Left ventricle myocardium superior (tissue), 1 donor: Measurements from ENCODE around the gene MRE11. TPM values are rescaled to one million over a fixed set of nuclear protein-coding genes. Genes with fewer than 3 reads are reported as not detected.

Experiments
- ATAC-seq: fragments of 200-7000 bp; cut with Tn5 transposase; one replicate; pipeline ENCODE4 v1.9.1; 2020; ENCODE audit warnings: mild to moderate bottlenecking, moderate library complexity
- DNase-seq: peaks from one replicate; pipeline ENCODE4 v3.0.0-alpha.2; 2020
- intact Hi-C: fragments of 100-400 bp; cut with micrococcal nuclease; formaldehyde crosslinking; loops from one replicate; pipeline ENCODE4 v1.11.0; 2022
- long read RNA-seq: library from polyadenylated mRNA; unstranded; transcript quantifications from one replicate; pipeline ENCODE4 v2.0.0, GENCODE V29; 2021
- total RNA-seq: library from RNA; stranded (reverse); fragmentation: NEBNext Ultra II Directional; extraction: Animal tissue kit (Norgen Biotek cat#: 25700); gene quantifications from one replicate; pipeline ENCODE4 v1.2.1, GENCODE V29; 2021
- donor health status: DM: no; HTN: yes; CAD: no; lungs with severe emphysema.

Gene MRE11
- total RNA-seq, result 7.4 TPM
- long read RNA-seq, full-length matches to known transcripts, result 10 of 19 reads
- long read RNA-seq, partial matches to known transcripts, result 1 of 19 reads
- long read RNA-seq, other reads (novel, unspliced or antisense), result 8 of 19 reads

GRCh38 chr11:94493281-94494125, at the start of gene MRE11, which contains the start of gene ANKRD49:
Gene MRE11, minus strand, starts transcription at chr11:94493844. Its CDS starts 1,043 bp downstream, at chr11:94492801.
Gene ANKRD49, plus strand, starts transcription at chr11:94493984. Its CDS starts 2,710 bp downstream, at chr11:94496694.
- ATAC-seq (peak; percentile 100), DNase-seq (peak; percentile 97)
- intact Hi-C loops, result loop anchor here (10.0 kb wide), 1 partner anchor 319 kb away; no protein-coding TSS in a partner anchor

DNA sequence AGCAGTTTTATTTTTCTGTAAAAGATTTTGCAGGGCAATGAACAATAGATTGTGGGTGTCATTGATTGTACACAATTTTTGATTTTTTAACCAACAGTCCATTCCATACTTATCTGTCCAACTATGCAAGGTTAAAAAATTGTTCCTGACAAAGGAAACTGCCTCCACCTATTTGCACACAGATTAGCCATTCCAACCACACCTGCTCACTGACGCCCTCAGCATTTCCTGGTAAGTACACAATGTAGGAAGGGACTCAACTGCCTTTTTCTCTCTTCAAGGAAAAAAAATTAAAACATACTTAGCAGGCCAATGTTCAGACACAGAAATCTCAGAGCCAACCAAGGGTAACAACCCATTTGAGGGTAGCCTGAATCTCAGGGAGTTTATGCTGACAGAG, 45.8 kb upstream of the MRE11 start:
- no peak for DNase-seq
- intact Hi-C loops, result no loop called here

GRCh38 chr11:94537031-94537600, 43.5 kb upstream of the MRE11 start:
- no peak for ATAC-seq

More for the DNA sequence above, 45.8 kb upstream of the MRE11 start:
- ATAC-seq, result no peak

DNA sequence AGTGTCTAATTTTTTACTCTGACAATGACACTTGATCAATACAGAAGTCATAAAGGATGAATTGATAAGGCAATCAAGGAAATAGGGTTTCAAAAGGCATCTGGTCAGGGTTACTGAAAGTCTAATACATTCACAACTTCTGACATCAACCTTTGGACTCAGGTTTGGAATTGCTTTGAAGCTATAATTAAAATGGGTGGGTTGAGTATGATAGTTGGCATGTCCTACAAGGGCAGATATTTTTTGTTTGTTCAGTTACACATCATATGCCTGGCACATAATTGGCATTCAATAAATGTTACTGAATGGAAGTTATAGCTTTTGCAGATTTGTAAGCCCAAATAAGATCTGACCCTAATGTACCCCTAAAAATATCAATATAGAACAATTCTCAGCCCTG, 42.7 kb upstream of the MRE11 start:
- no peak for ATAC-seq
- intact Hi-C loops, result no loop called here
- no peak for DNase-seq

More at GRCh38 chr11:94537031-94537600, 43.5 kb upstream of the MRE11 start:
- no peak for DNase-seq
- intact Hi-C loops, result no loop called here

DNA sequence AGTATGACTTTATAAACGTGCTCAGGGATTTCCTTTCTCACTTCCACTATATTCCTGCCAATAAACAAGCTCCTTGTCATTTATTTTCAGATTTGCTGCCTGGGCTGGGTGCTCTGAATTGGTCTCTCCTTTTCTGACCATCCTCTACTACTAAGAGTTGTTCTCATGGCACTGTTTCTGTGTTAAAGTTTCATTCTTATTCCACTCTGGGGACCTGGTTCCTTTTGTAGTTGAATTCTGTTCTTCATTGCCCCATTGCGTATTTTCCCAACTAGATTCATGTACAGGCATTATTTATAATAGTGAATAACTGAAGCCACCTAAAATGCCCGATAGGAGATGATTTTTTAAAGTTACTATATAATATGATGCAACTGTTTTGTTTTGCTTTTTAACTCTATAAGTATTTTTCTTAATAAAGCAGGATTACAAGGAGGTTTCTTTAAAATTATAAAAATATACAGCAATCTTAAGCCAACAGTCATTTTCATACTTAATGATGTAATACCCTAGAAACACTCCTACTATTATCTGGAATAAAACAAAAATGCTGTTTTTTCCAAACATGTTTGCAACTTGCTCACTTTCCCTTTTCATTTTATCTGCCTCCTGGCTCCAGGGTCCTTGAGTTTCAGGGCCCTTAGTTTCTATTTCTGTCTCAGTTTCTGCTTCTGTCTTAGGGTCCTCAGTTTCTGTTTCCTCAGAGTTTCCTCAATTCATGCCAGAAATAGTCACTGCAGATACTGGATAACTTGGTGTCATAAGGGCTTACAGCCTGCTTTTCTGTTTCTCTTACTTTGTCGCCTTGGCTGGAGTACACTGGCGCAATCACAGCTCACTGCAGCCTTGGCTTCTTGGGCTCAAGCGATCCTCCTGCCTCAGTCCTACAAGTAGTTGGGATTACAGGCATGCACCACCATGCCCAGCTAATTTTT, 40.3 kb upstream of the MRE11 start:
- DNase-seq, result peak; percentile 42

DNA sequence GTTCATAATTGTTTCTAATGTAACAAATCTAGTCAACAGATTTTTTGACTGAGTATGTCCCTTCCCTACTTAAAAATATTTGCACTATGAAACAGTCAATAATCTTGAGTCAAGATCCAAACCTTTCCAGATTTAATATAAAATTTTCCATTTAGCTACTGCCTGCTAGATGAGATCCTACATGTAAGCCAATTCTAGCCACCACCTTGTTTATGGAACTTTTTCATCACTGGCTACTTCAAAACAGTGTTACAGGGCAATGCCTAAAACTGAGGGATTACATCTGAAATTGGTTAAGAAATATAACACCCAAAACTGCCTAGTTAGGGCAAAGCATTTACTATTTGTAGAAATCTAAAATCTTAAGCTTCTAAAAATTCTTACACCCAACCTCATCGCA, 39.6 kb upstream of the MRE11 start:
- DNase-seq (no peak), ATAC-seq (no peak)
- intact Hi-C loops, result no loop called here

More for the DNA sequence above, 40.3 kb upstream of the MRE11 start:
- intact Hi-C loops, result no loop called here
- ATAC-seq, result peak; percentile 76

DNA sequence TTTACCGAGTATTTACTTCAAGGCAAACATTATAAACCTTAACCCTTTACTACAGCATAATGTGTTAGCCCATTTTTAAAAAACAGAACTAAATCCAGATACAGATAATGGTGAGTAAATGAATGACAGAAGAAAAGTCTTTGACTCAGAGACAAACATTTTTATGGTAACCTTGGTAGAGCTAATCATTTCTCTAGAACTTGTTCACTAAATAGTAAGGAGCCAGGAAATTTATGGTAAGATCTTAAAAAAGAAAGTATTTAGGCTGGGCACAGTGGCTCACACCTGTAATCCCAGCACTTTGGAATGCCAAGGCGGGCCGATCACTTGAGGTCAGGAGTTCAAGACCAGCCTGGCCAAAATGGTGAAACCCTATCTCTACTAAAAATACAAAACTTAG, 38.6 kb upstream of the MRE11 start:
- ATAC-seq (no peak), DNase-seq (no peak)
- intact Hi-C loops, result no loop called here

GRCh38 chr11:94528551-94528950, 34.9 kb upstream of the MRE11 start:
- no peak for ATAC-seq
- no peak for DNase-seq
- intact Hi-C loops, result no loop called here

DNA sequence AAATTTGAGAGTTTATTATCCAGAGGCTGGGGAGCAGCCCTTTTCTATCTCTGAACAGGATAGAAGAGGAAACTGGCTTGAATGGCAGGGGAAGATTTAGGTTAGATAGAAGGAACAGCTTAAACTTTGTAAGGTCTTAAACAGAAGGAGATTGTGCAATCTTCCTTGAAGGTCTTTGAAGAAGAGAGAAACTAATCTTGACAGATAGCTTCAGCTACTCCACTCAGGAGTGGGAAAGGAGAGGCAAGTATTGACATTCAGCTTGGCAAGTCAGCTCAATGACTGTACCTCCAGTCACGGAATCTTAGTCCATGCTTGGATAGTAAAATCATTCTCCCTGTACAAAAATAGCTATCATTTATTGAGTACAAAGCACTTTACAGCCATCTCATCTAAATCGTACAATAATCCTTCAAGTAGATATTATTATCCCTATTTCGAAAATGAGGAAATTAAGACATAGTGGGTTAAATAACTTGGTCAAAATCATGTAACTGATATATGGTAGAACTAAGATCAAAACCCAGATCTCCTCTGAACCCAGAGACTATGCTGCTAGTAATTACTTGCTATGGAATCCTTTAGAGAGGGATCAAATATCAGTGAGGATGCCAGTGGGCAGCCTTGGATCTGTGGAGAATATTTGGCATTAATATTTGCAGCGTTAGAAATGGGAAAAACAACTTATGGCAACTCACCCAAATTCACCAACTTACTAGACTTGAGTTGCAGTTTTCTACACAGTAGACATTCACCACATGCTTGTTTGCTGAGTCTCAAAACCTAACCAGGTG, 33.2 kb upstream of the MRE11 start:
- no peak for ATAC-seq
- intact Hi-C loops, result no loop called here
- DNase-seq, result no peak

GRCh38 chr11:94525546-94526324, 32.1 kb upstream of the MRE11 start:
- peak; percentile 79 for DNase-seq
- intact Hi-C loops, result no loop called here
- no peak for ATAC-seq

DNA sequence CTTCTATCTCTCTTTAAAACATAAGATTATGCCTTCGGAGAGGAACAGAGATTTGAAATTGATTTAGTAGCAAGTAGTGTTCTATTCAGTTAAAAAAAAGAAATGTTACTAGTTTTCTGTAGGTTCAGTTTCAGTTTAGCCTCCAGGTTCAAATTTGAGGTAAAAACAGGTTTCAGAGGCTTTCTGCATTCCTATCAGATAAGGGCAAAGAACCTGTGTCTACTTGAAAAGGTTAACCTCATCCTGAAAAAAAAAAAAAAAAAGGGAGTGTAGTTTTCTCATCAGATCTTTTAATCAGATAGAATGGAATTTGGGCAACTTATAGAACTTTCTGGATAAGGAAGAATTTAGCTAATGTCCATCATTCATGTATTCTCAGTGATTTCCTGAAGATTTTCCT, 30.7 kb upstream of the MRE11 start:
- intact Hi-C loops, result no loop called here
- ATAC-seq (no peak), DNase-seq (no peak)

- ATAC-seq (no peak), DNase-seq (no peak)
- intact Hi-C loops, result no loop called here
Measured at GRCh38 chr11:94521684-94522083, 28.0 kb upstream of the MRE11 start.

GRCh38 chr11:94519478-94520084, 25.9 kb upstream of the MRE11 start:
- DNase-seq (no peak), ATAC-seq (no peak)
- intact Hi-C loops, result loop anchor here (10.0 kb wide), 1 partner anchor 45 kb away; the partner anchor contains the start of gene PIWIL4

DNA sequence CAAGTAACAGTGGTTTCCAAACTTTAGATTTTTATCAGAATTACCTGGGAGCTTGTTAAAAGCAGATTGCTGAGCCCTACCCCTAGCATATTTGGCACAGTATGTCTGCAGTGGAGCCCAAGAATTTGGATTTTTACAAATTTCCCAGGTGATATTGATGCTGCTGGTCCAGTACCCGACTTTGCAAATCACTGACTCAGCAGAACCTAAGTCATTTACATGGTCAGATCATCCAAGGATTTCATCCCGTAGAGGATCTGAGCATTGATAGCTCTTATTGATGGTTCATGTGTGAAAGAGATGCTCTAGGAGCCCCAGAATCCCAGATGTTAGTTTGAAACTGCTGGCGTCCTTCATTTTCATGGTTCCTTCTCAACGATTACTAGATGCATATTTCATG, 24.7 kb upstream of the MRE11 start:
- intact Hi-C loops, result loop anchor here (10.0 kb wide), 1 partner anchor 47 kb away; the partner anchor contains the start of gene PIWIL4
- ATAC-seq (no peak), DNase-seq (no peak)

GRCh38 chr11:94516725-94517124, 23.1 kb upstream of the MRE11 start:
- intact Hi-C loops, result loop anchor here (10.0 kb wide), 1 partner anchor 48 kb away; the partner anchor contains the start of gene PIWIL4
- ATAC-seq (no peak), DNase-seq (no peak)

GRCh38 chr11:94515398-94515797, 21.8 kb upstream of the MRE11 start:
- DNase-seq, result no peak
- ATAC-seq, result no peak
- intact Hi-C loops, result loop anchor here (10.0 kb wide), 1 partner anchor 49 kb away; the partner anchor contains the start of gene PIWIL4

DNA sequence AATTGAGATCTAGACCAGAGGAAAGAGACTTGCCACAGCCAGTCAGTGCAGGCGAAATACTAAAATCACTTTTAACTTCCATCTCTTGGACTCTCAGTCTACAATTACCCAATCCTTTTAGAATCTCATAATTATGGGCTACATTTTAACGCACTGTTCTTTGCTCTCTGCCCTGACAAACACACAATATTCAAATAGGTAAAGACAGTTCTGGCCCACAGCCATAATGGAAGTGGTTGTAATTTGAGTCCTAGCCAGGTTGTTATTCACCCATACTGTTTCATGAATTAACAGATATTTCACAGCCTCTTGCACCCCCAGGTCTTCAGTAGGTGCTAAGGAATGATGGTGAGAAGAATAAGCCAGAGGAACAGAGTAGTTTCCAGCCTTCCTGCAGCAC, 19.4 kb upstream of the MRE11 start:
- ATAC-seq, result no peak
- intact Hi-C loops, result loop anchor here (10.0 kb wide), 1 partner anchor 52 kb away; the partner anchor contains the start of gene PIWIL4
- DNase-seq, result no peak
